Panc1 (cell line): ENCODE data around the gene SHC3. TPM values are rescaled to one million over a fixed set of nuclear protein-coding genes. Genes with fewer than 3 reads are reported as not detected.

Experiments used
- ATAC-seq: fragments of 200-7000 bp; cut with Tn5 transposase; 2 replicates; pipeline ENCODE4 v1.9.1; 2020; ENCODE audit warnings: mild to moderate bottlenecking, moderate library complexity
- BruUV-seq: library from RNA; stranded (reverse); fragments of 400-500 nt; replicated peaks from 2 replicates; lab custom pipeline; 2021; lab: Mats Ljungman, UMichigan
- CTCF ChIA-PET: fragments of 300-600 bp; sonication (Branson Sonifier 250); formaldehyde crosslinking; loops from one replicate; lab custom pipeline; 2022; ENCODE audit warnings: antibody characterized with exemption; lab: Charles Lee
- POLR2A ChIA-PET: fragments of 300-600 bp; sonication (Branson Sonifier 250); formaldehyde crosslinking; loops from one replicate; lab custom pipeline; 2022; ENCODE audit warnings: antibody characterized with exemption; lab: Charles Lee
- DNase-seq: peaks from one replicate; pipeline ENCODE4 v3.0.0-alpha.2; 2010; ENCODE audit warnings: low read depth, low spot score
- H3K27ac ChIP-seq: 2 replicates; pipeline ENCODE4 v1.5.1; 2011; ENCODE audit warnings: mild to moderate bottlenecking, low read length, inconsistent platforms
- H3K27me3 ChIP-seq: fragments of 200-500 bp; sonication (Bioruptor generic); 2 replicates; pipeline ENCODE4 v1.6.0; 2014; ENCODE audit warnings: low read length, inconsistent platforms; ENCODE audit not compliant: control insufficient read depth, insufficient read depth
- H3K36me3 ChIP-seq: fragments of 200-500 bp; sonication (Bioruptor generic); 2 replicates; pipeline ENCODE4 v1.5.1; 2014; ENCODE audit warnings: inconsistent platforms, mild to moderate bottlenecking, low read length, moderate library complexity; ENCODE audit not compliant: control insufficient read depth, insufficient read depth
- H3K4me1 ChIP-seq: 2 replicates; pipeline ENCODE4 v1.5.1; 2011; ENCODE audit warnings: inconsistent platforms, mild to moderate bottlenecking, low read length, moderate library complexity; ENCODE audit not compliant: control insufficient read depth, insufficient read depth
- H3K4me3 ChIP-seq, 2 experiments: 2 replicates each; pipeline ENCODE4 v1.5.1; 2011 to 2012; ENCODE audit warnings: low read depth in 2 of 2, low read length in 2 of 2, mild to moderate bottlenecking in 2 of 2, inconsistent platforms in 1 of 2, moderate library complexity in 1 of 2
- H3K9me3 ChIP-seq: fragments of 200-500 bp; sonication (Bioruptor generic); 2 replicates; pipeline ENCODE4 v1.5.1; 2014; ENCODE audit warnings: low read depth, mild to moderate bottlenecking, inconsistent platforms, low read length, moderate library complexity; ENCODE audit not compliant: control insufficient read depth, insufficient read depth
- POLR2AphosphoS5 ChIP-seq: IDR thresholded peaks from 2 replicates; pipeline ENCODE4 v1.6.1; 2012; ENCODE audit warnings: mild to moderate bottlenecking, low read depth, low read length, moderate library complexity
- SIN3A ChIP-seq: IDR thresholded peaks from 2 replicates; pipeline ENCODE4 v1.6.1; 2012; ENCODE audit warnings: low read depth, mild to moderate bottlenecking, low read length, moderate library complexity, borderline replicate concordance; ENCODE audit not compliant: insufficient read depth
- TCF7L2 ChIP-seq: IDR thresholded peaks from 2 replicates; pipeline ENCODE4 v1.6.1; 2011; ENCODE audit warnings: mild to moderate bottlenecking, low read depth, low read length, inconsistent platforms
- in situ Hi-C: cut with HindIII; loops from 2 replicates; pipeline ENCODE4 v1.10.0; 2016; ENCODE audit warnings: low sequenced_read_pairs, low pct_unique_long_range_greater_than_20kb
- intact Hi-C: fragments of 100-400 bp; cut with micrococcal nuclease; formaldehyde crosslinking; loops from one replicate; pipeline ENCODE4 v1.10.0; 2022; ENCODE audit not compliant: unreplicated experiment
- total RNA-seq: library from RNA; stranded (reverse); gene quantifications from one replicate; pipeline ENCODE4 v1.2.1, GENCODE V29; 2021; ENCODE audit not compliant: unreplicated experiment
- TF ChIP-seq, protein P1 (sequence below): fragments of 450-650 bp; IDR thresholded peaks from 2 replicates; pipeline ENCODE4 v1.5.1; 2017; ENCODE audit warnings: mild to moderate bottlenecking
- TF ChIP-seq, protein P2 (sequence below), 2 experiments: IDR thresholded peaks; 2 replicates each; pipeline ENCODE4 v1.6.1; 2011 to 2012; ENCODE audit warnings: low read depth in 2 of 2, control low read depth in 1 of 2, low read length in 1 of 2, mild to moderate bottlenecking in 1 of 2, moderate library complexity in 1 of 2; ENCODE audit not compliant: insufficient read depth in 1 of 2

SHC3 gene
- total RNA-seq, 1 experiment from 2014 or later = 1.7 TPM

DNA sequence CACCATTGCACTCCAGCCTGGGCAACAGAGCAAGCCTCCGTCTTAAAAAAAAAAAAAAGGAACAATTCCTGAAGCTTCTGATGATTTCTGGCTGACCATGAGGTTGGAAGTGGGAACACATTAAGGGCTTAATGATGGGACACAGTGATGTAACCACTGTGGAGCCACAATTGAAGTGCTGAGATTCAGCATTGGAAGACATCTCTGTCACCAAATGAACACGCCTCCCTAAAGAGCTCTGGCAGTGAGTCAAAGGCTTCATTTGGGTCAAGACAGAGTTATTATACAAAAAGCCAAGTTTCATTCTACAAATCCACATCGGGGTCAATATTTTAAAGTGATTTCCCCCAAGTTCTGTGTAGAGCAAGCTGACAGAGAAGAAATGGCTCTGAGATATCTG is 191.8 kb downstream of the SHC3 start:
- no peak overlapping the region for H3K4me3 ChIP-seq
- intact Hi-C loops = no loop called here
- H3K36me3 ChIP-seq = no peaks in the 10 kb centered on the region
- no TSS peak for BruUV-seq
- H3K27me3 ChIP-seq = no peaks in the 10 kb centered on the region
- in situ Hi-C loops = no loop called here
- DNase-seq (no peak), ATAC-seq (no peak)
- H3K4me1 ChIP-seq = no peaks in the 10 kb centered on the region
- no peak for TF ChIP-seq POLR2AphosphoS5
- no peak overlapping the region for H3K27ac ChIP-seq
- ChIA-PET CTCF (no interaction called here), POLR2A (interaction anchor here (0.6 kb wide), 1 partner anchor 11 kb away, joined by 4 read pairs; no protein-coding TSS in a partner anchor)
- no peaks in the 10 kb centered on the region for H3K9me3 ChIP-seq

DNA sequence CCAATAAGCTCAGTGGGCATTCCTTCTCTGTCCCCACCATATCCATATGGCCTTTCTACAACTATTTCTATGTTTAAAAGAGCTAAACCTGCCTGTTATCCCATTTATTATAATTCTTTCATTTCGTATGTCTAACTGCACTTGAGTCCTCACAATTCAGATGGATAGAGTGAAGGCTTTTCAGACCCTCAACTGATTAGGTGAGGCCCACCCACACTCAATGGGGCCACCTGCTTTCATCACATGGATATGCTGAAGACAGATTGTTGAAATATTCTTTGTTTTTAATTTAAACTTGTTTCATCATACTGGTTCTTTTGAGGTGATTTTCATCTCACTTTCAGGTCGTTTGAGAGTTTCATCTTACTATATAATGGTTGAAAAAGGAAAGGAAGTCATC is 193.0 kb downstream of the SHC3 start:
- no peaks in the 10 kb centered on the region for H3K9me3 ChIP-seq
- in situ Hi-C loops (no loop called here), intact Hi-C loops (no loop called here)
- H3K27ac ChIP-seq = no peak overlapping the region
- H3K4me3 ChIP-seq = no peak overlapping the region
- no peaks in the 10 kb centered on the region for H3K4me1 ChIP-seq
- no peak for DNase-seq
- ChIA-PET CTCF (no interaction called here), POLR2A (no interaction called here)
- H3K36me3 ChIP-seq = no peaks in the 10 kb centered on the region
- no TSS peak for BruUV-seq
- H3K27me3 ChIP-seq = no peaks in the 10 kb centered on the region
- no peak for ATAC-seq
- TF ChIP-seq SIN3A = no peak
- TF ChIP-seq POLR2AphosphoS5 = no peak
- no peak for TF ChIP-seq TCF7L2
- TF ChIP-seq, protein P1, sequence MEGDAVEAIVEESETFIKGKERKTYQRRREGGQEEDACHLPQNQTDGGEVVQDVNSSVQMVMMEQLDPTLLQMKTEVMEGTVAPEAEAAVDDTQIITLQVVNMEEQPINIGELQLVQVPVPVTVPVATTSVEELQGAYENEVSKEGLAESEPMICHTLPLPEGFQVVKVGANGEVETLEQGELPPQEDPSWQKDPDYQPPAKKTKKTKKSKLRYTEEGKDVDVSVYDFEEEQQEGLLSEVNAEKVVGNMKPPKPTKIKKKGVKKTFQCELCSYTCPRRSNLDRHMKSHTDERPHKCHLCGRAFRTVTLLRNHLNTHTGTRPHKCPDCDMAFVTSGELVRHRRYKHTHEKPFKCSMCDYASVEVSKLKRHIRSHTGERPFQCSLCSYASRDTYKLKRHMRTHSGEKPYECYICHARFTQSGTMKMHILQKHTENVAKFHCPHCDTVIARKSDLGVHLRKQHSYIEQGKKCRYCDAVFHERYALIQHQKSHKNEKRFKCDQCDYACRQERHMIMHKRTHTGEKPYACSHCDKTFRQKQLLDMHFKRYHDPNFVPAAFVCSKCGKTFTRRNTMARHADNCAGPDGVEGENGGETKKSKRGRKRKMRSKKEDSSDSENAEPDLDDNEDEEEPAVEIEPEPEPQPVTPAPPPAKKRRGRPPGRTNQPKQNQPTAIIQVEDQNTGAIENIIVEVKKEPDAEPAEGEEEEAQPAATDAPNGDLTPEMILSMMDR = no peak
- TF ChIP-seq, protein P2, sequence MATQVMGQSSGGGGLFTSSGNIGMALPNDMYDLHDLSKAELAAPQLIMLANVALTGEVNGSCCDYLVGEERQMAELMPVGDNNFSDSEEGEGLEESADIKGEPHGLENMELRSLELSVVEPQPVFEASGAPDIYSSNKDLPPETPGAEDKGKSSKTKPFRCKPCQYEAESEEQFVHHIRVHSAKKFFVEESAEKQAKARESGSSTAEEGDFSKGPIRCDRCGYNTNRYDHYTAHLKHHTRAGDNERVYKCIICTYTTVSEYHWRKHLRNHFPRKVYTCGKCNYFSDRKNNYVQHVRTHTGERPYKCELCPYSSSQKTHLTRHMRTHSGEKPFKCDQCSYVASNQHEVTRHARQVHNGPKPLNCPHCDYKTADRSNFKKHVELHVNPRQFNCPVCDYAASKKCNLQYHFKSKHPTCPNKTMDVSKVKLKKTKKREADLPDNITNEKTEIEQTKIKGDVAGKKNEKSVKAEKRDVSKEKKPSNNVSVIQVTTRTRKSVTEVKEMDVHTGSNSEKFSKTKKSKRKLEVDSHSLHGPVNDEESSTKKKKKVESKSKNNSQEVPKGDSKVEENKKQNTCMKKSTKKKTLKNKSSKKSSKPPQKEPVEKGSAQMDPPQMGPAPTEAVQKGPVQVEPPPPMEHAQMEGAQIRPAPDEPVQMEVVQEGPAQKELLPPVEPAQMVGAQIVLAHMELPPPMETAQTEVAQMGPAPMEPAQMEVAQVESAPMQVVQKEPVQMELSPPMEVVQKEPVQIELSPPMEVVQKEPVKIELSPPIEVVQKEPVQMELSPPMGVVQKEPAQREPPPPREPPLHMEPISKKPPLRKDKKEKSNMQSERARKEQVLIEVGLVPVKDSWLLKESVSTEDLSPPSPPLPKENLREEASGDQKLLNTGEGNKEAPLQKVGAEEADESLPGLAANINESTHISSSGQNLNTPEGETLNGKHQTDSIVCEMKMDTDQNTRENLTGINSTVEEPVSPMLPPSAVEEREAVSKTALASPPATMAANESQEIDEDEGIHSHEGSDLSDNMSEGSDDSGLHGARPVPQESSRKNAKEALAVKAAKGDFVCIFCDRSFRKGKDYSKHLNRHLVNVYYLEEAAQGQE (IDR thresholded peaks at IDR 0.05; ENCODE audit: insufficient read depth in 1 of 2, low read depth in 2 of 2, low read length in 1 of 2) = no peak

DNA sequence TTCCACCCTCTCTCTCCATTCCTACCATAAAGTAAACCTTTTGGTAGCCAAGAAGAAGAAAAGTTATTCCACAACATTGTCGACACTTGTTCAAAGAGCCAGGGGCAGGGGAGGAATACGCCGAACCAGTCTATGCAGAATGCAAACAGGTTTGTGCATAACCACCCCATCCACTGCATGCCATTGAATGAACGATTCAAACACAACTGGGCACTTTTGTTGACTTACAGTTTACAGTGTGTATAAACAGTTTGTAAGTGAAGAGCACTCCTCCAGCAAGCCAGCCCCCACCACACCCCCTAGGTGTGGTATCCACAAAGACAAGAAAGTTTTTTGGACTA is 194.1 kb downstream of the SHC3 start:
- H3K9me3 ChIP-seq = no peaks in the 10 kb centered on the region
- H3K4me3 ChIP-seq = no peak overlapping the region
- no peak for TF ChIP-seq SIN3A
- in situ Hi-C loops (no loop called here), intact Hi-C loops (no loop called here)
- ChIA-PET CTCF (no interaction called here), POLR2A (no interaction called here)
- ATAC-seq (no peak), DNase-seq (no peak)
- no peaks in the 10 kb centered on the region for H3K36me3 ChIP-seq
- H3K27ac ChIP-seq = no peak overlapping the region
- no peaks in the 10 kb centered on the region for H3K4me1 ChIP-seq
- no TSS peak for BruUV-seq
- no peaks in the 10 kb centered on the region for H3K27me3 ChIP-seq
